ENCODE measurements around the gene SLC24A3. TPM values are rescaled to one million over a fixed set of nuclear protein-coding genes. Genes with fewer than 3 reads are reported as not detected.
A peak's percentile ranks its signal among the peaks of the same experiment; 100 is the strongest.
"Not testable (repeated sequence)": the region's sequence is repeated elsewhere in the genome, so short reads cannot be mapped to it uniquely, and the experiment has no call there.

Gene SLC24A3
- total RNA-seq, 2 donors from 2014 or later = 3.2 to 6.9 TPM

- ATAC-seq (no peak), DNase-seq (no peak)
These were observed 404.8 kb downstream of the SLC24A3 start for GRCh38 chr20:19617256-19617655.

GRCh38 chr20:19618711-19619110, 406.3 kb downstream of the SLC24A3 start:
- DNase-seq = no peak
- intact Hi-C loops (cut with DNase I, micrococcal nuclease) = no loop called here
- no peak for ATAC-seq

More at GRCh38 chr20:19617256-19617655, 404.8 kb downstream of the SLC24A3 start:
- intact Hi-C loops (cut with DNase I, micrococcal nuclease) = no loop called here

GRCh38 chr20:19619904-19620430, 407.5 kb downstream of the SLC24A3 start:
- intact Hi-C loops (cut with DNase I, micrococcal nuclease) = no loop called here
- no peak for DNase-seq
- ATAC-seq = no peak

GRCh38 chr20:19620446-19620845, 408.0 kb downstream of the SLC24A3 start:
- no peak for DNase-seq
- ATAC-seq = no peak
- intact Hi-C loops (cut with DNase I, micrococcal nuclease) = no loop called here

GRCh38 chr20:19621072-19621471, 408.6 kb downstream of the SLC24A3 start:
- intact Hi-C loops (cut with DNase I, micrococcal nuclease) = no loop called here
- DNase-seq (no peak), ATAC-seq (no peak)

GRCh38 chr20:19624221-19624965, 412.0 kb downstream of the SLC24A3 start:
- ATAC-seq (no peak), DNase-seq (no peak)
- intact Hi-C loops (cut with DNase I, micrococcal nuclease) = no loop called here

GRCh38 chr20:19625426-19625825, 413.0 kb downstream of the SLC24A3 start:
- DNase-seq = no peak
- no peak for ATAC-seq
- intact Hi-C loops (cut with DNase I, micrococcal nuclease) = no loop called here

GRCh38 chr20:19626896-19627295, 414.5 kb downstream of the SLC24A3 start:
- intact Hi-C loops (cut with DNase I, micrococcal nuclease) = no loop called here
- DNase-seq (no peak), ATAC-seq (no peak)

GRCh38 chr20:19628570-19629134, 416.2 kb downstream of the SLC24A3 start:
- ATAC-seq (peak; percentile 87), DNase-seq (peak; percentile 46 to 60)
- intact Hi-C loops (cut with DNase I, micrococcal nuclease) = no loop called here

- peak; percentile 43 for ATAC-seq
- DNase-seq = peak in 1 of 2 donors; percentile 14
- intact Hi-C loops (cut with DNase I, micrococcal nuclease) = no loop called here
These were observed 419.0 kb downstream of the SLC24A3 start for GRCh38 chr20:19631410-19631809.

- DNase-seq = no peak
- intact Hi-C loops (cut with DNase I, micrococcal nuclease) = no loop called here
- no peak for ATAC-seq
These were observed 421.5 kb downstream of the SLC24A3 start for GRCh38 chr20:19633985-19634384.

- DNase-seq; ATAC-seq; intact Hi-C loops (cut with DNase I, micrococcal nuclease): not testable (repeated sequence)
These were observed 427.1 kb downstream of the SLC24A3 start for GRCh38 chr20:19639471-19640045.

GRCh38 chr20:19642860-19643259, 430.4 kb downstream of the SLC24A3 start:
- no peak for ATAC-seq
- intact Hi-C loops (cut with DNase I, micrococcal nuclease) = no loop called here
- DNase-seq = no peak

GRCh38 chr20:19644085-19644484, 431.6 kb downstream of the SLC24A3 start:
- ATAC-seq = no peak
- intact Hi-C loops (cut with DNase I, micrococcal nuclease) = no loop called here
- DNase-seq = no peak

GRCh38 chr20:19646963-19647362, 434.5 kb downstream of the SLC24A3 start:
- intact Hi-C loops (cut with DNase I, micrococcal nuclease) = no loop called here
- no peak for ATAC-seq
- DNase-seq = no peak

GRCh38 chr20:19648024-19648423, 435.6 kb downstream of the SLC24A3 start:
- no peak for DNase-seq
- ATAC-seq = no peak
- intact Hi-C loops (cut with DNase I, micrococcal nuclease) = no loop called here

- intact Hi-C loops (cut with DNase I, micrococcal nuclease) = no loop called here
- DNase-seq (no peak), ATAC-seq (no peak)
These were observed 436.6 kb downstream of the SLC24A3 start for GRCh38 chr20:19649041-19649440.

GRCh38 chr20:19652591-19653026, 440.2 kb downstream of the SLC24A3 start:
- intact Hi-C loops (cut with DNase I, micrococcal nuclease) = no loop called here
- ATAC-seq (no peak), DNase-seq (no peak)

- no peak for ATAC-seq
- no peak for DNase-seq
- intact Hi-C loops (cut with DNase I, micrococcal nuclease) = no loop called here
These were observed 440.9 kb downstream of the SLC24A3 start for GRCh38 chr20:19653327-19653726.

GRCh38 chr20:19654921-19655320, 442.5 kb downstream of the SLC24A3 start:
- intact Hi-C loops (cut with DNase I, micrococcal nuclease) = no loop called here
- DNase-seq (no peak), ATAC-seq (no peak)
